NCI-H748 treated with DMSO at 0.1 percent for 48 hours (cell line): Measurements from ENCODE around the gene NPAS1.
"Not testable (repeated sequence)": the region's sequence is repeated elsewhere in the genome, so short reads cannot be mapped to it uniquely, and the experiment has no call there.

Experiments used
- DNase-seq: peaks from one replicate; lab custom pipeline; 2025; lab: John Stamatoyannopoulos, UW

Gene NPAS1

DNA sequence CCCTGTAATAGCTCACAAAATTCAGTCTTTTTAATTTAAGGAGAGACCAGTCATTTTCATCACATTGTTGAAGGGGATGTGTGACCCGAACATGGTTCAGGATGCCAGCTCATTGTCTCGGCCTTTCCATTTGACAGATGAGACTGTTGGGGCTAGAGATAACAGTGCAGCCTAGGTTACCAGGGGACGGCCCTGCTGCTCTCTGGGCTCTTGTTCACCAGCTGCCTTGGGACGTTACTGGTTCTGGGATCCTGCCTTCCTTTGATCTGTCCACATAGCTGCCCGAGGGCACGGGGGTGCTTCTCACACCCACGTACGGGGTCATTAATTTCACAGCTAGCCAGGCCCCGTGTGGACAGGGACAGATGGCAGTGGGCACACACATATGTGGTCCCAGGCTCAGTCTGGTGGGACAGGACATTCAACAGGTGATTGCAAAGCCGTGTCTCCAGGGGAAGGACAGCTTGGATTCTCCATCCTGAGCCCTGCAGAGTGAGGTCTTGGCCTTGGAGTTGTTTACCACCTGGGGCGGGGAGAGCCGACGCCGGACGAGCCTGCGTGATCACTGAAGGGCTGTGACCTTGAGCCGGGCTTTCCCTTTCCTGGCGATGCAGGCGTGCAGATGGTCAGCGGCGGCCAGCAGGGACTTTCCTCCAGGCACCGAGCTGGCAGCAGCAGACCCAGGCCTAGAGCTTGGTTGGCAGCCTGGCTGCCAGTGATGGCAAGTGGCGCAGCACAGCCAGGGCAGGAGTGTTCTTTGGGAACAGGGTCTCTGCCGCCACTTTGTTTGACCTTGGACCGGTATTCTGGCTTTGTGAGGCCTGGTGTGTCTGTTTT, 26.7 kb upstream of the NPAS1 start:
- no peak for DNase-seq

DNA sequence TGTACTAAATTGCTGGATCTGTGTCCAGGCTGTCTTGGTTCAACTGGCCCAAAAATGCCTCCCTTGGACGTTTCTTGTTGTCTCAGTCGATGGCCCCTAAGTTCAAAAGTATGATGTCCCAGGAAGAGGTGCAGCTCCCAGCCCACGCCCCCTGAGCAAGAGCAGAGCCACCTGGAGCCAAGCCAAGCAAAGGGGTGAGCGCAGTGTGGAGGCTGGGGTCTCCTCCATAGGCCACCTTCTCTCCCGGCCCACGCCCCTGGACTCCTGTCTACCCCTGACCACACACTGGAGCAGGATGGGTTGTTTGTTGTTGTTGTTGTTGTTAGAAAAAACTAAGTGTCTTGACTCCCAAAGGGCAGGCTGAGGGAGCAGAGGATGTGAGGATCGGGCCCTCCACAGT, 26.0 kb upstream of the NPAS1 start:
- DNase-seq: no peak

- no peak for DNase-seq
Observed at GRCh38 chr19:46994141-46994686, 25.4 kb upstream of the NPAS1 start.

- DNase-seq: no peak
Observed at GRCh38 chr19:46995492-46995891, 24.1 kb upstream of the NPAS1 start.

GRCh38 chr19:46998445-46999125, 21.1 kb upstream of the NPAS1 start:
- no peak for DNase-seq

DNA sequence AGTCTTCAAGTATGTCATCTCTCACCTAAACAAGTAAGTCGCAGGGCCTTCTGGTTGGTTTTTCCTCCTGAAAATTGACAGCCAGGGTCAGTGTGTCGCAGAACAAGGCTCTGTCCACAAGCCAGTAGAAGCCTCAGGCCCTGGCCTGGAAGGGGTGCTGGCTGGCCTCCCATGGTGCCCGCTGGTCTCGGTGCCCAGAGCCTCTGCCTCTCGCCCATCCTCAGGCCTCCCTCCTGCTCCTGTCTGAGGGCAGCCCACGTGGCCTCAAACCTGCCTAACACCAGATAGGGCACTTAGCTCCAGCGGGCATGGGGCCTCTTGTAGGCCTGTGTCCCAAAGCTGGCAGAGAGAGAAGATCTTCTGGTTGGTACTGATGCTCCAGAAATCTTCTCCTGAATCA, 20.3 kb upstream of the NPAS1 start:
- DNase-seq: no peak

DNA sequence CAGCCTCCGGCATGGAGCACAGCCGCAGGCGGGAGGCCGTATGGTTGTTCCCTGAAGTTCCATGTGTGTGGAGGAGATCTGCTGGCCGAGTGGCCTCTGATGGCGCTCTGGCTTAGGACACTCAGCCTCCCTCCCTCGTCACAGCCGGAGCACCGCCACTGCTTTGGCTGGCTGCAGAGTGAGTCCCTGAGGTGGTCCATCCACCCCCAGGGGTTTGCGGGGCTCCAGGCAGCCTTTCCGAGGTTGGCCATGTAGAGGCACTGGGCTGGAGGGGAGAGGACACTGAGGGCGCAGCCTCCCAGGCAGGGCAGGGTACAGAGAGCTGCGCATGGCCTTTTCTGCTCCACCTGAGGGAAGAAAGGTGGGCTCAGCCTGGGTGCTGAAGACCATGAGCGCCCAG, 19.8 kb upstream of the NPAS1 start:
- DNase-seq: no peak

GRCh38 chr19:47000373-47000772, 19.3 kb upstream of the NPAS1 start:
- no peak for DNase-seq

- no peak for DNase-seq
Observed at GRCh38 chr19:47001584-47001983, 18.1 kb upstream of the NPAS1 start.

GRCh38 chr19:47002106-47002766, 17.4 kb upstream of the NPAS1 start:
- DNase-seq: no peak

- no peak for DNase-seq
Observed at GRCh38 chr19:47002853-47003610, 16.6 kb upstream of the NPAS1 start.

- DNase-seq: no peak
Observed at GRCh38 chr19:47003611-47004465, 15.8 kb upstream of the NPAS1 start.

DNA sequence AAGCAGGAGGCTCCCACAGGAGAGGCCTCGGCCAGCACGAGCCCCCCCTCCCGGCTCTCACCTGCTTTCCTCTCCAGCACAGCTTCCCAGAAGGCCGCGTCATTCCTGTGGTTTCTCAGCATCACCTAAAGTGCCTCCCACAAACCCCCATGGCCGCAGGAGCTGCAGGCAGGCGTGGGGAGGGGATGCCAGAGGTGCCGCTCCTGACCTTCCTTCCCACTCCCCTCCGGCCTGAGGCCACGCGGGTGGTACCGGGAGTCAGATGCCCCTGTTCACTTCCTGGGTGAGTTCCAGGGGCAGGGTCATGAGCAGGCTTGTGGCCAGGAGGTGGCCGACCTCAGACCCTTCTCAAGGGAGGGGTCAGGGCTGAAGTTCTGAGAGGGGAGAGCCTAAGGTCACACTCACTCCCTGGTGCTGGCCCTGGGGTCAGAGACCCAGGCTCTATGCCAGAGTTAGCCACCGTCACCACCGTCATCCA, 14.4 kb upstream of the NPAS1 start:
- DNase-seq: no peak

GRCh38 chr19:47005873-47006272, 13.8 kb upstream of the NPAS1 start:
- DNase-seq: no peak

- no peak for DNase-seq
Observed at GRCh38 chr19:47006496-47006895, 13.1 kb upstream of the NPAS1 start.

DNA sequence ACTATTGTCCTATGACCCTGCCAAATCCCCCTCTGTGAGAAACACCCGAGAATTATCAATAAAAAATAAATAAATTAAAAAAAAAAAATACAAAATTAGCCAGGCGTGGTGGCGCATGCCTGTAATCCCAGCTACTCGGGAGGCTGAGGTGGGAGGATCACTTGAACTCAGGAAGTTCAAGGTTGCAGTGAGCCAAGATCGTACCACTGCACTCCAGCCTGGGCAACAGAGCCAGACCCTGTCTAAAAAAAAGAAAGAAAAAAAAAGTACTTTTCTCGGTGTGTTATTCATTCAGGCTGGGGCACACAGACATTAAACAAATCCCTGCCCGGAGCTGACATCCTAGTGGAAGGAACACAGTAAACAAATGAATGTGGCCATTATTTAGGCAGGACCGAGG, 9.1 kb upstream of the NPAS1 start:
- DNase-seq: not testable (repeated sequence)

DNA sequence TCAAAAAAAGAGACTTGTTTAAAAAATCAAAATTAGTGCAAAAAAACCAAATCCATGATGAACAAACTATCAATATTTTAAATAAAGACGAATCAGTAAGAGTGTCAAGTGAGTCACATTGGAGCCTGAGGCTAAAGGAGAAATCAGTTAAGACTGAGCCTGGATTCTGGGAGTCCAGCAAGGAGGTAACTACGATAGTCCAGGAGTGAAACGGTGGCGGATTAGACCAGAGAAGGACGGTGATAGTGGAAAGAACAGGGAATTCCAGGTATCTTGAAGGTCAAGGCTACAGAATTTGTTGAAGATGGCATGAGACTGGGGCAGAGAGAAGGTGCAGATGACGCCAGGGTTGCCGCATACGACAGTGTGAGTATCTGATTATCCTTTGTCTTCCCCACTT, 7.0 kb upstream of the NPAS1 start:
- no peak for DNase-seq

DNA sequence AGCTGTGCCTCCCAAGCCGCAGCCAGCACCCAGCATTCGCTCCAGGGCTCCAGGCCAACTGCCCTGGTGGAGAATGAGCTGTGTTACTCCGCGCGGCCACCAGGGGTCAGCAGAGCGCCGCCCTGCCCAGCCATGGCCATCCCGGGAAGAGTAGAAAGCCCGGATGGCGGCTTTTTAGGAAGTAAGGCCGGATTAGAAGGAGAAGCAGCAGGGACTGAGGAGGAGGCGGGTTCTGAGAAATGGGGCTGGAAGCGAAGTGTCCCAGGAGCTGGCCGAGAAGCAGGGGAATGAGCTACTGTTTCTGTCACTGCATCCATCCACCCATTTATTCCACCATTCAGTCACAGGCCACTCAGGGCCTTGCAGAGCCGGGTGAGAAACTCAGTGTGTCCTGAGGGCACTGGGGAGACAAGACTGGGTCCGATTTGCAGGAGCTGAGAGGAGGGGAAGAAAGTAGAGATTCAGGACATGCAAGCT, 6.6 kb upstream of the NPAS1 start:
- DNase-seq: peak; percentile 72

DNA sequence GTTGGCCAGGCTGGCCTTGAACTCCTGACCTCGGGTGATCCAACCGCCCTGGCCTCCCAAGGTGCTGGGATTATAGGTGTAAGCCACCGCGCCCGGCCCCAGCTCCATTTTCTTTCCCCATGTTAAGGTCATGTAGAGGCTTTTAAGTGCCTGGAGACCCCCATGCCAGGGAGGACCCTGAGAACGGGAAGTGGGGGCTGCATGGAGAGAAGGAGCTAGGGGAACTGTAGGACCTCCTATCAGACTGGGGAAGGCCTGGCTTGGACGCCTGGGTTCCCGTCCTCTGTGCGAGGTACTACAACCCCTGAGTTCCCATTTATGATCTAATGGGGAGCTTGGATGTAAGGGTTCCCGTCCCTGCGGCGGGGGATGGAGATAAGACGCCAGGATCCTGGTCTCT, 714 bp upstream of the NPAS1 start:
- no peak for DNase-seq

- no peak for DNase-seq
Observed at GRCh38 chr19:47020132-47020805, 632 bp downstream of the NPAS1 start.
